ENCODE measurements around the gene MSX1.

The MSX1 gene

DNA sequence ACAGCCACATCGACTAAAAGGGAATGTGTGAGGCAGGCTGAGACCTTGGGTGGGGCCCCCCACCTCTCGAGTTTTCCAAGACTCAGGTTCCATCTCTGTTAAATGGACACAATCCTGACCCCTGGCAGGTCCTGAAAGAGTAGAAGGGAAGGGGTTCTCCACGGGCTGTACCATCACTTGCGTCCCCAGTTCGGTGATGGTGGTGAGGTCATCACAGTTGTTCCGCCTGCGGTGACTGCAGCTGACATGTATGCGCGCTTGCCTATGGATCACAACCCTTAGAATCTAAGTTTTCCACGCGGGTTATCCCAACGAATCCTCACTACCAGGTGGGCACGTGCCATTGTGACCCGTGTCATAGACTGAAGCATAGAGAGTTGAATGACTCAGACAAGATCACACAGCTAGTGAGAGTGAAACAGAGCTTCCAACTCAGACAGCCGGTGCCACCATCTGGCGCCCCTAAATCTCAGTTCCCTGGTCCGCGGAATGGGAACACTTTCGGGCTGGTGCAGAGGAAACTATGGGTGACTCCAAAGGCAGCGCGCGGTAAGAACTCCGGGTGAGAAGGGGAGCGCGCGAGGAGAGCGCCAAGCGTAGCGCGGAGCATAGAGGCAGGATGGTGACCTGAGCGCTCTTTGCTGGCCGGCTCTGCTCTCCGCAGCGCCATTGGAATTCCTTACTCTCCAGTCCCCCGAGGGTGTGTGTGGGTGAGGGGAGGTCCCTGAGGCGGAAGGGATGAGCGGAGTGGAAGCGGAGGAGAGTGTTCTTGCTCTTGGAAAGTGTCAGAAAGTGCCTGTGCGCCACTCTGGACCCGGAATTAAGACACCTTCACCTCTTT, 10.5 kb downstream of the MSX1 start:
- DNase-seq (ENCODE audit: low read depth in 2 of 2): no peak

DNA sequence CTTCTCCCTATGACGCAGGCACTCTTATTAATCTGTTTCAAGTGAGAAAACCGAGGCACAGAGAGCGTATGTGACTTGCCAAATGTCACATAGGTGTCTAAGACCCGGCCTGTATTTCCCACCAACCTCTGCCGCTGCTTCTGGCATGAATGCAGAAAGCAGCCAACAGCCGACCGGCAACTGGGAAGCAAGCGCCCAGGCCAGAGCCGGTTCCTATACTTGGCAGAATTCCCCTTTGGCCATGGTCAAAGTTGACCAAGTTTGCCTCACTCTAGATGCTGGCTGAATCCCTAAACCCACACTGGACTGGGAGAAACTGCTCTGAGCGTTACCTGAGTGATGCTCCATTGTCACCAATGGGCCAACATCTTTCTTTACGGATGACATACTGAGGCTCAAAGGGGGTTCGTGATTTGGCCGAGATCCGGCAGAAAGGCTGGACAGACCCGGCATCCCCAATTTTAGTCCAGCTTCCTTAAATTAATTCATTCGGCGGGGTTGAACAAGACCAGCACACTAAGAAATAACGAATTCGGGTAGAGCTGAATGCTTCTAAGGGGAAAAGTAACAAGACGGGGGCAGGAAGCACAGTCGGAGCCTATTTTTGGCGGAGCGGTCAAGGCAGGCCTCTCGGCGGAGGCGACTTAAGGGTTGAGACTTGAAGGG, 11.2 kb downstream of the MSX1 start:
- no peak for DNase-seq (ENCODE audit: low read depth in 2 of 2)

DNA sequence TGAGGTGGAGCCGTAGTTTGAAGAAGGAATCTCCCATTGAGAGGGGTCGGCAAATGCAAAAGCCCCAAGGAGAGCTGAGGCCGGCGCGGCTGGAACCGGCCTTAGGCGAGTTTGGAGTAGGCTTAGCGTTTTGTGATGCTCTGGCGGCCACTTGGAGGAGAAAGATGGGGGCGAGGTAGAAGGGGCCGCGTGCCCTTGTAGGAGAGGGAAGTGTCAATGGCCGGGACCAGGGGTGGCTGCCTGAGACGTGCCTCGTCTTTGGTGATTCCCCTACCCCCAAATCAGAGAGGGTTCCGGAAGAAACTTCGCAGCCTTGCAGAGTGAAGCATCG, 11.7 kb downstream of the MSX1 start:
- no peak for DNase-seq (ENCODE audit: low read depth in 2 of 2)

DNA sequence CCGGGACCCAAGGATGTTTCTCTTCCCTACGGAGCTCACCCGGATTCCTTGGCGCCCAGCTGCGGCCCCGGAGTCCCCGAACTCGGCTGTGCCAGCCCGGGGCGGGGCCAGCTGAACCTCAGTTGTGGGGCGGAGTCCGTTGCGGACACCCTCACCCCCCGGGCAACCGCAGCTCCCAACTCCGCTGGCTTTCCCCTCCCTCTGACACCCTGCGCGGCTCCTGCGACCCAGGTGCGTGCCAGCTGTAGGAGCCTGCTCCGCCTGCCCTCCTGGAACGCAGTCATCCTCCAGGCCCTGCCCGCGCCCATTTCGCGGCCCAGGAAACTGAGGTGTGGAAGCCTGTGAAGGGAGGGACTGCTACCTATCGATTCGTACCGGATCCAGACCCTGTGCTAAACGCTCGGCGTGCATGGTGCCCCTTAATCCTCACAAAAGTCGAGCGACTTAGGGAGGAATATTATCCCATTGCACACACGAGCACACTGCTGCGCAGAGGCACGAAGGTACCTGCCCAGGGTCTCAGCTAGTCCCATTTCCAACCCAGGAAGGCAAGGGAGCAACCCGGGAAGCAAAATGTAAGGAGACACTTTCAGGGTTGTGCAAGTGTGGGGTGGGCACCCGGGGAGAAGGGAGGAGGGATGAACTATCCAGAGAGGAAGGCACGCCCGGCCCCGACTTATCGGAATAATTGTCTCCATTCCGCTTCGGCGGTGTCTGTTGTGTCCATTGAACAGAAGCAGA, 12.3 kb downstream of the MSX1 start:
- no peak for DNase-seq (ENCODE audit: low read depth in 2 of 2)

DNA sequence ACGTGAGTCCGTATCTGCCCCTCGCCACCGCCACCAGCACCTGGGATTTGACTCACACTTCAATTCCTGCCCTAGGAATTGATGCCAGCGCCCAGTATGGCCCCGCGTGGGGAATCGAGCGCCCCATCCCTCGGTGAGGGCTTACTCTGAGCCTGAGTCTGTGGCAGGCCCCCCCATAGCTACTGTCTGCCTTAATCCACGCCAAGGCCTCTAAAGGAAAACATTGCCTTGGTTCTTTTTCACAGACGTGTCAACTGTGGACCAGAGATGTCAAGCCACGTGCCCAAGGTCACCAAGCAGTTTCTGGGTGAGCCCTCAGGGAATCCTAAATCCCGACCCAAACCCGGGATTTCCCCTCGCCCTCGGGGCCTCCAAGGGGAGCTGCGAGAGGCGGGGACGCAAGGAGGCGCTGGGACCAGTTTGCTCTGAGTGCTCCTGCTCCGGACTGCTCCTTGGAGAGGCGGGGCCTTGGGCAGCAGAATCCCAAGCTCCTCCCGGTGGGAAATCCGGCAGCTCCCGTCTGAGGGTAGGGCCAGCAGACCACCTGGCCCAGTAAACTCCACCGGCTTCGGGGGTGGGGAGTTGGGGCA, 12.9 kb downstream of the MSX1 start:
- DNase-seq (ENCODE audit: low read depth in 2 of 2): no peak

DNA sequence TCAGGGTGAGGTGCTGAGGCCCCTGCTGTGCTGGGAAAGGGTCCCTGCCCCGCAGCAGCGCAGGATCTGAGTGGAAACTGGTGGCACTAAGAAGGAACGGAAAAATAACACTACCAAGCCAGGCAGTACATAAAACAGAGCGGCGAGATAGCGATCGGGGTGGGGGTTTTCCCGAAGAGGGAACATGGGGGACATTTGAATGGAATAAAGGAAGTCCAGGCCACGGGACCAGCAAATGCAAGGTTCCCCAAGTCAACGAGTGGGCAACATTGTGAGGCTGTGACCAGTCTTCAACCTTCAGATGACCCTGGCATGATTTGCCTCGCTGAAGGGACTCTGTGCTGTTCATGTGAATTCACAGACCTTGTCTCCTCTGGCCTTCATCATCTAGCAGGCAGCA, 13.7 kb downstream of the MSX1 start:
- DNase-seq (ENCODE audit: low read depth in 2 of 2): no peak

DNA sequence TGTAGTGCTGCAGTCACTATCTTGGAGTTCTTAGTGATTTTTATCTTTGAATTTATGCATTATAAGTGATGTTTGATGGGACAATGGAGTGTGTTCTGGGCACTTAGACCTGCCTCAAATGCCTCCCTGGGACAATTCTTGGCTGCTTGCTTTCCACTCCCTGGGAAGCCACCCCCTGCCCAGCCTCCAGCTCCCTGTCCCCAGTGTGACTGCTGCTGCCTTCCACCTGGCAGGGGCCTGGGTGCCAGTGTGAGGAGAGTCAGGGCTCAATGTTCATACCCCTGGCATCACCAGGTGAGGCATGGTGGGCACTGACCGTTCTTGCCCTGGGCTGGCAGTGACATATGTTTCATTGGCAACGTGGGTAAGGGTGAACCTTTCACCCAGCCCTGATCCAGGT, 14.8 kb downstream of the MSX1 start:
- DNase-seq (ENCODE audit: low read depth in 2 of 2): no peak

DNA sequence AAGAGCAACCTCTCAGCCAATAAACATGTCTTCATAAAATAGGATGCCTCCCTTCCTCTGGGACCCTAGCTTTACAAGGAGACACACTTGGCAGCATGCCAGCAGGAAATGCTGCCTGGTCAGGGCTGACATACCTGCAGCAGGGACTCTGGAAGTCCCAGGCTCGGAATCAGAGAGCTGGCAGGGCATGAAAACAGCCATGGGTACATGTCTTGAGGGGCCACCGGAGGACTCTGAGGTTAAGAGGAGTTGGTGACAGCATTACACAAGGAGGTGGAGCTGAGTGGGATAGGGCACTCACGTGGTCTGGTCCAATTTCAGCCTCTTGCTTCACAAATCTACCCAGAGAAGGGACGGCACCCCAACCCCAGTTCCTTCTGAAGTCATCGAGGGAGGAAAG, 15.7 kb downstream of the MSX1 start:
- no peak for DNase-seq (ENCODE audit: low read depth in 2 of 2)

DNA sequence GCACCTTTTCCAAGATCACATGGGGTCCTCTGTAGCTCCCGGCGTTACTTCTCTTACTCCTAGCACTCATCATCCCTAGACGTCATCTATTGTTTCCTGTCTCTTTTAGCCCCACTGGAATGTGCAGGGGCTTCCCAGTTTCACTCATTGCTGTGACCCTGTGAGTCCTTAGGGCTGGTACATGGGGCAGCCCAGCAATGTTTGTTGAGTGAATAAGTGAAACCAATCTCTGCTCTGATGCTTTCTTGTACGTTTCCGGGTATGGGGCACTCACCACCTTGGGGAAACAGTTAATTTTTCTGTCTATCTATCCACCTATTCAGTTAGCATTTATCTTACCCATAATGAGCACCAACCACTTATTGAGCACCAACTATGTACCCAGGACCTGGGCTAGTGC, 16.1 kb downstream of the MSX1 start:
- no peak for DNase-seq (ENCODE audit: low read depth in 2 of 2)

DNA sequence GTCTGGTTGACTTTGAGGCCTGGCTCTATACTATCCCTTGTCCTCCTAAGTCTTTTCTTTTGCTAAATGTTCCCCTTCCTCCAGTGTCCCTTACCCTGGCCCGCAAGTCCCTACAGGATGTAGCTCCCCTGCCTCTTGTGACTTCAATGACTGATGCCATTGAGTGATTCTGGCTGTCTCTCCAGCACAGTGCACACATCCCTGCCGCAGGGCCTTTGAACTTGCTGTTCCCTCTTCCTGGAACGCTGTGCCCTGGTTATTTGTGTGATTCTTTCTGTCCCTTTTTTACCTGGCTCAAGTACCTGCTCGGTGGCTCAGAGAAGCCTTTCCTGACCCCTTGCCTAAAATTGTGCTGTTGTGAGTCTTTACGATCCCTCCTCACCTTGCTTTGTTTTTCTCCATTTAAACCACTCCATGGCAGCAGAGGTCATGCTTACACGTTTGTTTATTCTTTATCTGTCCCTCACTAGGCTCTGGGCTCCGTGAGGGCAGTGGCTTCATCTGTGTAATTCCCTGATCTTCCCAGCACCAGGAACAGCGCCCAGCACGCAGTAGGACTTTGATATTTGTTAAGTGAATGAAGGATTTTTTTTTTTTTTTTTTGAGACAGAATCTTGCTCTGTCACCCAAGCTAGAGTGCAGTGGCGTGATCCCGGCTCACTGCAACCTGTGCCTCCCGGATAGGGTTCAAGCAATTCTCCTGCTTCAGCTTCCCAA, 17.6 kb downstream of the MSX1 start:
- DNase-seq (ENCODE audit: low read depth in 2 of 2): no peak

DNA sequence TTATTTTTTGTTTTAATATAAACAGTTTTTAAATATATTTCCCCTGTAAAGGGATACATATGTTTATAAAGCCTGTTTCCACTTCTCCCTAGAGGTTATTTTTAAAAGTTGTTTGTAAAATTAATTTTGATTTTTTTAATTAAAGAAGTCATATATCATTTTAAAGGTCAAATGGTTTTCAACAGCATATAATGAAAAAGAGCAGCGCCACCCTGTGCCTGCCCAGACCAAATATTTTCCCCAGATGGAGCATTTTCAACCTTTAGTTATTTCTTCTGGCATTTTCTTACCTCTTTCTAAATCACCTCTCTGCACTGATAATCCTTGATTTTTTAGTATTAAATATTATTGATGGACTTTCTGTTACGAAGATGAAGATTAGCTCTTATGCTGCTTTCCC, 21.0 kb downstream of the MSX1 start:
- no peak for DNase-seq (ENCODE audit: low read depth in 2 of 2)

DNA sequence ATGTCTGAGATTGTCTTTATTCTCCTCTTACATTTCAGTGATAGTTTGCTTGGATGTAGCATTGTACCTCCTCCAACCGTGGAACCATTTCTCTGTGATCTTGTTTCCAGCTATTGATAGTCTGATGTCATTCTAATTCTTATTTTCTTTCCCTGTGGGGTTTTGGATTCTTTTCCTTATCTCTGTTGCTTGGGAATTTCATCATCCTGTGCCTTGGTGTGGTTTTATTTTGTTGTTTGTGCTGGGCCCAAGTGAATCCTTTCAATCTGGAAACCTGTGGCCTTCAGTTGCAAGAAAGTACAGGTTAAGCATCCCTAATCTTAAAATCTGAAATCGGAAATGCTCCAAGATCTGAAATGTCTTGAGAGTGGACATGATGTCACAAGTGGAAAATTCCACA, 22.0 kb downstream of the MSX1 start:
- DNase-seq (ENCODE audit: low read depth in 2 of 2): no peak

DNA sequence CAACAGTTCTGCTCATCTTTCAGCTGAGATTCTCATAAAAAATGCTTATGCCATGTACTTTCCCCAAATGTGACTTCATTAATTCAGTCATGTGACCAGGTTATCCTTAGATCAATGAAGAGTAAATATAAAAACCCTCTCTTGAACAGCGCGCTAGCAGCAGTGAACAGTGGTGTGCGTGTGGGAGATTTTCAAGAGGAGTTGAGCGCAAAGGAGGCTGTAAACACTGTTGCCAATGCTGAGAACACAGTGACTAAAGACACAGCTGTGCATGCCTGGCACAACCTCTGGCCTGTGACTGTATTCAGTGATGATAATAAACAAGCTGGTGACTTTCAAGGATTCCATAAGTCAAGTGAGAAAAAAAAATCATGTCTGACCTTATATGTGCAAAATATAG, 25.1 kb downstream of the MSX1 start:
- no peak for DNase-seq (ENCODE audit: low read depth in 2 of 2)

DNA sequence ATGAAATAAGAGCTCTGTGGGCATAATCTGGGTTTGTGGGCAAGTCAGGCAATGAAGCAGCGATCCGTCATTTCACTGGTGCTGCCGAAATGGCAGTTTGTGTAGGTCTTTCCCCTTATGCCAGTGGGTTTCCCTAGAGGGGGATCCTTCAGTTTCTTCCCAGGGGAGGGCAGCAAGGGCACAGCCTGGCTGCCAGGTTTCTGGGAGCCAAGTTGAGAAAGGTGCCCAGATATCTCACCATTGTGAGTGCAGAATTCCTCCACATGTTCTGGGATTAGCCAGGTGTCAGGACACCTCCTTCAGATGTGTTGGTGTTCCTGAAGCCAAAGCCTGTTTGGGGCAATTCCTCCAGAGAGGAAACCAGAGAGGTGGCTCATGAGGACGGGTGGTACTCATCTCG, 28.0 kb downstream of the MSX1 start:
- DNase-seq (ENCODE audit: low read depth in 2 of 2): no peak

DNA sequence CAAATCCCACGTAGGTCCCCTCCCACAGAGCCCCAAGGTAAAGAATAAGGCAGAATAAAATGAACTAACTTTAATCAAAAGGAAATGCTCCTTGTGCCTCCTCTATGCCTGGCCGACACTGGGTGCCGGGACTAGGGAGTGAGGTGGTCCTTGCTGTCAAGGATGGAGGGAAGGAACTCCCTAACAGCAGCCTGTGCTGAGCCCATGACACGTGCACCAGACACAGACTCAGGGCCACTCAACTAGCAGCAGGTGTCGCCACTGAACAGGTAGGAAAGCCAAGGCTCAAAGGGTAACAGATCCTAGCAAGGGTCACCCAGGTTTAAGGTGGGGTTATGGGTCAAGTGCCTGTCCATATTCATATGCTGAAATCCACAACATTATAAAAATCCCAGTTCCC, 29.2 kb downstream of the MSX1 start:
- DNase-seq (ENCODE audit: low read depth in 2 of 2): no peak

DNA sequence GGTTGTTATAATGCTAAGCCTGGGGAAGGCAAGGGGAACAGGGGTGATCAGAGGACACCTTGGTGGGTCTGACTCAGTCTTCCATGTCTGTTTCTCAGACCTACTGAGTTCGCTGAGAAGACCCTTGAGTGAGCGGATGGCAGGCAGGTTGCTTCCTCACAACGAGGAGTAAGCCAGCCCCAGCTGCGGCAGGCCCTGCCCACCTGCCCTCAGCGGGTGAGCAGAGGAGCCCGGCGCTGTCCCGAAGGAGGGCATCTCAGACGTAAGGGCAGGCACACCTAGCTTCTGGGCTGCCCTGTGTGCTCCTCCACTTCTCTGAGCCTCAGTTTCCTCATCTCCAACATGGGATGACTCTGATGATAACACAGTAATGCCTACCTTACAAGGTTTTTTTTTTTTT, 30.3 kb downstream of the MSX1 start:
- DNase-seq (ENCODE audit: low read depth in 2 of 2): no peak

DNA sequence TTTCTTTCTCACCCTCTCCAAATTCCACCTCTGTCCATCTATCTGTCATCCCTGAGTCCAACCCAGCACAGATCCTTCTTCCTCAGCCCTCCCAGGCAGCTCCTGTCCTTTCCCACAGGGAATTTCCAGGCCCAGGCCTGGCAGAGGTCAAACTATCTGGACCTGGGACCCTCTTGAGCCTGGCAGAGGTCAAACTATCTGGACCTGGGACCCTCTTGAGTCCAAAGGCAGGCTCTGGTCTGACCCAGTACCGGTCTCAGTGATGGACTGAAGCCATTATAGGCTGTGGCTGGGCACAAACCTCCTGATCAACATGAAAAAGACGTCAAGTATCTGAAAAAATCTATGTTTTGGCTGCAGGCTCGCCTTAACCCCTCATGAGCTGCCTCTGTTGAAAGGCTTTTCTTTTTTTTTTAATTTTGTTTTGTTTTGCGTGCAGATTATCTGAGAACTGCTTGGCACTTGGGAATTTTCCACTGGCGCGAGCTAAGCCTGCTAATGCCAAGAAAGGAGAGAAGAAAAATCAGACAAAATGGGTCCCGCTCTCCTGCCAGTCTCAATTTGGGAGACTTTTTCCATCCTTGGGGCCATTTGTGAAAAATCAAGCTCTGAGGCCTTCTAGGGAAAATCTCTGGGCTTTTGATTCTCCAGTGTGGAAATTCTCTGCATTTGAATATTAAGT, 31.2 kb downstream of the MSX1 start:
- DNase-seq (ENCODE audit: low read depth in 2 of 2): no peak

DNA sequence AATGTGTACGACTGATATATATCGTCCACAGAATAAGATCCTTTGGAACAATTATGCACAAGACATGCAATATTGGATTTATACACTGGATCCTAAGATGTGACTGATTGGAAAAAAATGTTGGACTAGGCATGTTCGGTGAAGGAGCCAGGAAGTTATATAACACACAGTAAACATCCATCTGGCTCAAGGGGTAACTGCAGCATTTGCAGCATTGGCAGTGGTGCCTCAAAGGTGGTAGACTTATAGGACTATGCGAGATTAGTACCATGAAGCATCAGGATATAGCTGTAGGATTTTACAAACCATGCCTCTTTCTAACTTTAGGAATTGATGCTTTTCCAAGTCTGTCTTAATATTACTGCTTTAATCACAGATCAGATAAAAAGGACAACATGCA, 34.3 kb downstream of the MSX1 start:
- no peak for DNase-seq (ENCODE audit: low read depth in 2 of 2)

DNA sequence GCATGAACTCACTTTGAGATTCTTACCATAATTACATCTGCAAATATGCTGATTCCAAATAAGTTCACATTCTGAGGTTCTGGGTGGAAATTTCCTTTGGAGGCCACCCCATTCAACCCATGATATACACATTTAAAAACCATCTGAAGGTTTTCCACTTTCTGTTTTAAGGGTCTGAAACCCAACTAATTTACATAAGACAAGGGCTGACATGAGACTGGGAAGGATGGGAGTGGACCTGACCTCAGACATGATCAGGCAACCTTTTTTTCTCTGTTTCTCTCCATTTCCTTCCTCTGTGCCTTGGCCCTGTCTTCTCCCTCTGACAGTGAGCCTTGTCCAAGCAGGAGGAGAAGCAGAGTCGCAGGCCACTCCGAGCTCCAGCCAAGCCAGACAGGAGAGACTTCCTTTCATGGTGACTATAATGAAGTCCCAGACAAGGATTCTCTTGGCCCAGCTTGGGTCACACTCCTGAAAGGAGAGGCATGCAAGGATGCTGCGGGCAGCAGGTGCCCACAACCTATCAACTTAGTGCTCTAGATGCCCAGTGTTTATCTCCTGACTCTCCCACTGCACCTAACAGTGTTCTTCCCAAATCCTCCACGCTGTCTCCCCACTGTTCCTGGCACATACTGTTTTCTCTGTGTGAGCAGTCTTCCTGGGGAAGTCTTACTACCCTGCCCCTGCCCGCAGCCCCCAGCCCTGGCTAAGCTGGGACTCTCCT, 39.9 kb downstream of the MSX1 start:
- no peak for DNase-seq (ENCODE audit: low read depth in 2 of 2)

DNA sequence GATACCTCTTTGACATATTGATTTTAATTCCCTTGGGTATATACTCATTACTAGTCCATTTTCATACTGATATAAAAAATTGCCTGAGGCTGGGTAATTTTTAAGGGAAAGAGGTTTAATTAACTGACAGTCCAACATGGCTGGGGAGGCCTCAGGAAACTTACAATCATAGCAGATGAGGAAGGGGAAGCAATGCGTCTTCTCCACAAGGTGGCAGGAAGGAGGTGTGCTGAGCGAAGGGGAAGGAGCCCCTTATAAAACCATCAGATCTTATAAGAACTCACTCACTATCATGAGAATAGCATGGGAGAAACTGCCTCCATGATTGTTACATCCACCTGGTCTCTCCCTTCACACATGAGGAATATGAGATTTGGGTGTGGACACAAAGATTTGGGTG, 42.4 kb downstream of the MSX1 start:
- DNase-seq (ENCODE audit: low read depth in 2 of 2): no peak

DNA sequence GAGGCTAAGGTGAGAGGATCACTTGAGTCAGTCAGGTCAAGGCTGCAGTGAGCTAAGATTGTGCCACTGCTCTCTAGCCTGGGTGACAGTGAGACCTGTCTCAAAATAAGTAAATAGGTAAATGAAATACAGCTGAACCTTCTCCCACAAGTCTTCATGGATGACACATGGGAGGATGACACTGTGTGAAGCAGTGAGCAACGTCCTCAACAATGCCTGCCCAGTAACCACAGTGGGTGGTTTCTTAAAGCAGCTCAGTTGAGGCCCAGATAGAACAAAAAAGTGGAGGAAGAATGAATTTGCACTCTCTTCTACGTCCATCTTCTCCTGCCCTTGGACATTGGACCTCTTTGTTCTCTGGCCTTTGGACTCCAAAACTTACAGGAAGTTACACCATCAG, 52.7 kb downstream of the MSX1 start:
- no peak for DNase-seq (ENCODE audit: low read depth in 2 of 2)

Data from activated CD8-positive, alpha-beta memory T cell treated with anti-CD3 and anti-CD28 coated beads for 4 hours (primary cell).